ENCODE measurements around the gene R3HDM1. TPM values are rescaled to one million over a fixed set of nuclear protein-coding genes. Genes with fewer than 3 reads are reported as not detected.
"Not testable (repeated sequence)": the region's sequence is repeated elsewhere in the genome, so short reads cannot be mapped to it uniquely, and the experiment has no call there.

R3HDM1 gene
- total RNA-seq, 1 experiment from 2014 or later = 5.5 TPM

- no peak for DNase-seq (ENCODE audit: low read depth, low spot score)
- in situ Hi-C loops (cut with HindIII; ENCODE audit: low pct_unique_long_range_greater_than_20kb, low sequenced_read_pairs) = no loop called here
These were observed 143.2 kb downstream of the R3HDM1 start for GRCh38 chr2:135674453-135674852.

- in situ Hi-C loops (cut with HindIII; ENCODE audit: low pct_unique_long_range_greater_than_20kb, low sequenced_read_pairs) = no loop called here
- DNase-seq (ENCODE audit: low read depth, low spot score) = no peak
These were observed 144.7 kb downstream of the R3HDM1 start for GRCh38 chr2:135676031-135676430.

GRCh38 chr2:135679125-135679524 lies 147.8 kb downstream of the R3HDM1 start:
- DNase-seq (ENCODE audit: low read depth, low spot score) = no peak
- in situ Hi-C loops (cut with HindIII; ENCODE audit: low pct_unique_long_range_greater_than_20kb, low sequenced_read_pairs) = no loop called here

- in situ Hi-C loops (cut with HindIII; ENCODE audit: low pct_unique_long_range_greater_than_20kb, low sequenced_read_pairs) = no loop called here
- DNase-seq (ENCODE audit: low read depth, low spot score) = no peak
These were observed 154.1 kb downstream of the R3HDM1 start for GRCh38 chr2:135685361-135685760.

- no peak for DNase-seq (ENCODE audit: low read depth, low spot score)
- in situ Hi-C loops (cut with HindIII; ENCODE audit: low pct_unique_long_range_greater_than_20kb, low sequenced_read_pairs) = no loop called here
These were observed 157.7 kb downstream of the R3HDM1 start for GRCh38 chr2:135688978-135689377.

- in situ Hi-C loops (cut with HindIII; ENCODE audit: low pct_unique_long_range_greater_than_20kb, low sequenced_read_pairs) = no loop called here
- DNase-seq (ENCODE audit: low read depth, low spot score) = no peak
These were observed 158.4 kb downstream of the R3HDM1 start for GRCh38 chr2:135689679-135690078.

- in situ Hi-C loops (cut with HindIII; ENCODE audit: low pct_unique_long_range_greater_than_20kb, low sequenced_read_pairs) = no loop called here
- peak; percentile 27 for DNase-seq (ENCODE audit: low read depth, low spot score)
These were observed 163.4 kb downstream of the R3HDM1 start for GRCh38 chr2:135694711-135695110.

GRCh38 chr2:135698838-135699237 lies 167.6 kb downstream of the R3HDM1 start:
- DNase-seq (ENCODE audit: low read depth, low spot score) = no peak
- in situ Hi-C loops (cut with HindIII; ENCODE audit: low pct_unique_long_range_greater_than_20kb, low sequenced_read_pairs) = no loop called here

GRCh38 chr2:135701442-135701841 lies 170.2 kb downstream of the R3HDM1 start:
- in situ Hi-C loops (cut with HindIII; ENCODE audit: low pct_unique_long_range_greater_than_20kb, low sequenced_read_pairs) = no loop called here
- peak; percentile 31 for DNase-seq (ENCODE audit: low read depth, low spot score)

GRCh38 chr2:135703300-135703699 lies 172.0 kb downstream of the R3HDM1 start:
- in situ Hi-C loops (cut with HindIII; ENCODE audit: low pct_unique_long_range_greater_than_20kb, low sequenced_read_pairs) = no loop called here
- DNase-seq (ENCODE audit: low read depth, low spot score) = no peak

GRCh38 chr2:135704075-135704474 lies 172.8 kb downstream of the R3HDM1 start:
- in situ Hi-C loops (cut with HindIII; ENCODE audit: low pct_unique_long_range_greater_than_20kb, low sequenced_read_pairs); DNase-seq (ENCODE audit: low read depth, low spot score): not testable (repeated sequence)

GRCh38 chr2:135708159-135708558 lies 176.9 kb downstream of the R3HDM1 start:
- no peak for DNase-seq (ENCODE audit: low read depth, low spot score)
- in situ Hi-C loops (cut with HindIII; ENCODE audit: low pct_unique_long_range_greater_than_20kb, low sequenced_read_pairs) = no loop called here

- in situ Hi-C loops (cut with HindIII; ENCODE audit: low pct_unique_long_range_greater_than_20kb, low sequenced_read_pairs) = no loop called here
- DNase-seq (ENCODE audit: low read depth, low spot score) = peak; percentile 57
These were observed 178.7 kb downstream of the R3HDM1 start for GRCh38 chr2:135709992-135710391.

- DNase-seq (ENCODE audit: low read depth, low spot score); in situ Hi-C loops (cut with HindIII; ENCODE audit: low pct_unique_long_range_greater_than_20kb, low sequenced_read_pairs): not testable (repeated sequence)
These were observed 183.8 kb downstream of the R3HDM1 start for GRCh38 chr2:135715086-135715485.

- in situ Hi-C loops (cut with HindIII; ENCODE audit: low pct_unique_long_range_greater_than_20kb, low sequenced_read_pairs) = no loop called here
- peak; percentile 19 for DNase-seq (ENCODE audit: low read depth, low spot score)
These were observed 196.9 kb downstream of the R3HDM1 start for GRCh38 chr2:135728064-135728743.

- in situ Hi-C loops (cut with HindIII; ENCODE audit: low pct_unique_long_range_greater_than_20kb, low sequenced_read_pairs) = no loop called here
- no peak for DNase-seq (ENCODE audit: low read depth, low spot score)
These were observed 201.3 kb downstream of the R3HDM1 start for GRCh38 chr2:135732561-135732960.

- DNase-seq (ENCODE audit: low read depth, low spot score) = no peak
- in situ Hi-C loops (cut with HindIII; ENCODE audit: low pct_unique_long_range_greater_than_20kb, low sequenced_read_pairs) = no loop called here
These were observed 201.8 kb downstream of the R3HDM1 start for GRCh38 chr2:135733045-135733444.

GRCh38 chr2:135736546-135736945 lies 205.3 kb downstream of the R3HDM1 start:
- DNase-seq (ENCODE audit: low read depth, low spot score) = no peak
- in situ Hi-C loops (cut with HindIII; ENCODE audit: low pct_unique_long_range_greater_than_20kb, low sequenced_read_pairs) = no loop called here

GRCh38 chr2:135740206-135740605 lies 208.9 kb downstream of the R3HDM1 start:
- in situ Hi-C loops (cut with HindIII; ENCODE audit: low pct_unique_long_range_greater_than_20kb, low sequenced_read_pairs) = no loop called here
- no peak for DNase-seq (ENCODE audit: low read depth, low spot score)

GRCh38 chr2:135741043-135741394 lies 209.7 kb downstream of the R3HDM1 start:
- in situ Hi-C loops (cut with HindIII; ENCODE audit: low pct_unique_long_range_greater_than_20kb, low sequenced_read_pairs) = no loop called here
- no peak for DNase-seq (ENCODE audit: low read depth, low spot score)

Measured in SK-MEL-5 (cell line).